Tibial nerve (tissue), 4 donors: Measurements from ENCODE around the gene MTNR1B.

ENCODE experiments used
- EP300 ChIP-seq, 2 donors: sonication (generic); formaldehyde crosslinking; IDR thresholded peaks; one replicate each; pipeline ENCODE4 v1.6.1; 2017; ENCODE audit warnings: antibody characterized with exemption in 2 of 2, mild to moderate bottlenecking in 1 of 2
- TF ChIP-seq, protein P1 (sequence below), 5 experiments: fragments of 200-600 bp in 3 of 5; fragments of 450-650 bp in 2 of 5; sonication (generic) in 3 of 5; IDR thresholded peaks; one replicate each; pipeline ENCODE4 v1.5.1; 2016 to 2019; ENCODE audit warnings: antibody characterized with exemption in 5 of 5, mild to moderate bottlenecking in 3 of 5, moderate library complexity in 2 of 5

DNA sequence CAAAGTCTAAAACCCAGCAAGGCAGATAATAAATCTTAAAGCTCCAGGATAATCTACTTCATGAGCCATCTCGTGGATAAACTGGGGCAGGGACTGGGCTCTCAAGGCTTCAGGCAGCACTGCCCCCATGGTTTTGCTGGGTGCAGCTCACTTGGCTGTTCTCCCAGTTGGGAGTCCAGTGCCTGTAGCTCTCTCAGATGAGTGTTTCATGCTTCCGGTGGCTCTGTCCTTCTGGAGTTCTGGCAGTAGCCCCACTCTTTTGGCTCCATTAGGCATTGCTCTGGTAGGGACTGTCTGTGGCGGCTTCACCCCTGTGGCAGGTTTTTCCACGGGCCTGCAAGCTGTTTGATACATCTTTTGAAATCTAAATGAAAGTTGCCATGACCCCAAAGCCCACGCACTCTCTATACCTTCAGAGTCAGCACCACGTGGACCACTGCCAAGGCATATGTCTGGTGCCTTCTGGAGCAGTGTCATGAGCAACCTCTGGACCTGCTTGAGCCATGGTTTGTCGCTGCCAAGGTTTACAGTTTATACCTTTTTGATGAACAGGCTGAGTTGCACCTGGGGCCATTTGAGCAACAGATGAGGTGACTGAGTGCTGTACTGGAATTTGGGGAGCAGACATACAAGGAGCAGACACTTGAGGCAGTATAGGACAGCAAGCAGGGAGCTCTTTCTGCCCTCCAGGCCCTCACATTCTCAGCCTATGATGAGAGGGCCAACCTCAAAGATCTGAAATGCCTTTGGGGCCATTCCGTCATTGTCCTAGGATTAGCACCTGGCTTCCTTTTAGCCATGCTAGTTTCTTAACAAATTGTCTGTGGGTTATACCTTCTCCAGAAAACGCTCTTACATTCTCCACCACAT lies 48.6 kb downstream of the MTNR1B start:
- TF ChIP-seq, protein P1, sequence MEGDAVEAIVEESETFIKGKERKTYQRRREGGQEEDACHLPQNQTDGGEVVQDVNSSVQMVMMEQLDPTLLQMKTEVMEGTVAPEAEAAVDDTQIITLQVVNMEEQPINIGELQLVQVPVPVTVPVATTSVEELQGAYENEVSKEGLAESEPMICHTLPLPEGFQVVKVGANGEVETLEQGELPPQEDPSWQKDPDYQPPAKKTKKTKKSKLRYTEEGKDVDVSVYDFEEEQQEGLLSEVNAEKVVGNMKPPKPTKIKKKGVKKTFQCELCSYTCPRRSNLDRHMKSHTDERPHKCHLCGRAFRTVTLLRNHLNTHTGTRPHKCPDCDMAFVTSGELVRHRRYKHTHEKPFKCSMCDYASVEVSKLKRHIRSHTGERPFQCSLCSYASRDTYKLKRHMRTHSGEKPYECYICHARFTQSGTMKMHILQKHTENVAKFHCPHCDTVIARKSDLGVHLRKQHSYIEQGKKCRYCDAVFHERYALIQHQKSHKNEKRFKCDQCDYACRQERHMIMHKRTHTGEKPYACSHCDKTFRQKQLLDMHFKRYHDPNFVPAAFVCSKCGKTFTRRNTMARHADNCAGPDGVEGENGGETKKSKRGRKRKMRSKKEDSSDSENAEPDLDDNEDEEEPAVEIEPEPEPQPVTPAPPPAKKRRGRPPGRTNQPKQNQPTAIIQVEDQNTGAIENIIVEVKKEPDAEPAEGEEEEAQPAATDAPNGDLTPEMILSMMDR (IDR thresholded peaks at IDR 0.05), result no peak
- TF ChIP-seq EP300 (IDR thresholded peaks at IDR 0.05), result no peak
